ENCODE data around the gene VAMP8.
"Not testable (repeated sequence)": the region's sequence is repeated elsewhere in the genome, so short reads cannot be mapped to it uniquely, and the experiment has no call there.

VAMP8 gene

GRCh38 chr2:85583667-85584353 lies 6.4 kb downstream of the VAMP8 start:
- no peak for DNase-seq

- DNase-seq = no peak
Observed at GRCh38 chr2:85584354-85584856, 7.0 kb downstream of the VAMP8 start, which contains the start of gene VAMP5. Gene VAMP5, plus strand, starts transcription at chr2:85584431. Its CDS starts 60 bp downstream, at chr2:85584491.

- DNase-seq = no peak
Observed at GRCh38 chr2:85584857-85585780, 7.7 kb downstream of the VAMP8 start.

GRCh38 chr2:85585781-85586105 lies 8.4 kb downstream of the VAMP8 start:
- DNase-seq = no peak

- no peak for DNase-seq
Observed at GRCh38 chr2:85588236-85588635, 10.8 kb downstream of the VAMP8 start.

GRCh38 chr2:85588645-85589044 lies 11.3 kb downstream of the VAMP8 start:
- DNase-seq = no peak

- no peak for DNase-seq
Observed at GRCh38 chr2:85589181-85589580, 11.8 kb downstream of the VAMP8 start.

- DNase-seq = no peak
Observed at GRCh38 chr2:85589982-85590791, 12.8 kb downstream of the VAMP8 start.

- DNase-seq = no peak
Observed at GRCh38 chr2:85590950-85591349, 13.6 kb downstream of the VAMP8 start.

- DNase-seq = no peak
Observed at GRCh38 chr2:85591563-85591962, 14.2 kb downstream of the VAMP8 start.

- not testable (repeated sequence) for DNase-seq
Observed at GRCh38 chr2:85592299-85592698, 14.9 kb downstream of the VAMP8 start.

- no peak for DNase-seq
Observed at GRCh38 chr2:85593023-85593422, 15.6 kb downstream of the VAMP8 start.

GRCh38 chr2:85594715-85595300 lies 17.4 kb downstream of the VAMP8 start:
- no peak for DNase-seq

- no peak for DNase-seq
Observed at GRCh38 chr2:85595301-85596025, 18.1 kb downstream of the VAMP8 start, which contains the start of gene RNF181. Gene RNF181, plus strand, starts transcription at chr2:85595745. Its CDS starts 19 bp downstream, at chr2:85595764.

GRCh38 chr2:85596026-85596333 lies 18.6 kb downstream of the VAMP8 start:
- DNase-seq = no peak

- DNase-seq = no peak
Observed at GRCh38 chr2:85596486-85597143, 19.2 kb downstream of the VAMP8 start.

GRCh38 chr2:85597241-85597640 lies 19.9 kb downstream of the VAMP8 start:
- DNase-seq = no peak

- no peak for DNase-seq
Observed at GRCh38 chr2:85598594-85599340, 21.4 kb downstream of the VAMP8 start.

GRCh38 chr2:85599468-85600234 lies 22.3 kb downstream of the VAMP8 start:
- DNase-seq = no peak

GRCh38 chr2:85600235-85600575 lies 22.8 kb downstream of the VAMP8 start:
- DNase-seq = no peak

Measured in cortex of kidney (tissue), 1 donor.